ENCODE measurements around the gene RERE.

RERE gene

GRCh38 chr1:8574985-8575384, 242.5 kb downstream of the RERE start:
- no peak for TF ChIP-seq CTCF (IDR thresholded peaks at IDR 0.05; ENCODE audit: extremely low read depth, missing control alignments)
- DNase-seq (ENCODE audit: low spot score) = no peak

- no peak for TF ChIP-seq CTCF (IDR thresholded peaks at IDR 0.05; ENCODE audit: extremely low read depth, missing control alignments)
- DNase-seq (ENCODE audit: low spot score) = no peak
Measured at GRCh38 chr1:8572106-8572505, 245.3 kb downstream of the RERE start.

- DNase-seq (ENCODE audit: low spot score) = no peak
- no peak for TF ChIP-seq CTCF (IDR thresholded peaks at IDR 0.05; ENCODE audit: extremely low read depth, missing control alignments)
Measured at GRCh38 chr1:8571200-8571984, 246.0 kb downstream of the RERE start.

- DNase-seq (ENCODE audit: low spot score) = no peak
- no peak for TF ChIP-seq CTCF (IDR thresholded peaks at IDR 0.05; ENCODE audit: extremely low read depth, missing control alignments)
Measured at GRCh38 chr1:8570465-8570864, 247.0 kb downstream of the RERE start.

DNA sequence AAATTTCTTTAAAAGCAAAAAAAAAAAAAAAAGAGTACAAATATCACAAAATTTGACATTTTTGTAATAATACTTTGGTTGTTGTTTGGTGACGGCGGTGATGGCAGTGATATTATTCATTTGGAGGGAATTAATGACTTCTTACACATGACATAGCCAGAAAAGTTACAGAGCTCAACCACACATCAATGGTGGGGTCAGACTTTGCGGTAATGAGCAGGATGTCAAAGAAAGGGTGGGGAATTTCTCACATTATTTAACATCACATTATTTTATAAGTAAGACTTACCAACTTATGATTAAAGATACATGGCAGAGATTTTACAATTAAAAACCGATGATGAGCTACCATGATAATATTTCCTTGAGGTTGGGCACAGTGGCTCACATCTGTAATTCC, 248.2 kb downstream of the RERE start:
- TF ChIP-seq CTCF (IDR thresholded peaks at IDR 0.05; ENCODE audit: extremely low read depth, missing control alignments) = no peak
- DNase-seq (ENCODE audit: low spot score) = no peak

GRCh38 chr1:8568837-8569236, 248.6 kb downstream of the RERE start:
- TF ChIP-seq CTCF (IDR thresholded peaks at IDR 0.05; ENCODE audit: extremely low read depth, missing control alignments) = no peak
- DNase-seq (ENCODE audit: low spot score) = no peak

DNA sequence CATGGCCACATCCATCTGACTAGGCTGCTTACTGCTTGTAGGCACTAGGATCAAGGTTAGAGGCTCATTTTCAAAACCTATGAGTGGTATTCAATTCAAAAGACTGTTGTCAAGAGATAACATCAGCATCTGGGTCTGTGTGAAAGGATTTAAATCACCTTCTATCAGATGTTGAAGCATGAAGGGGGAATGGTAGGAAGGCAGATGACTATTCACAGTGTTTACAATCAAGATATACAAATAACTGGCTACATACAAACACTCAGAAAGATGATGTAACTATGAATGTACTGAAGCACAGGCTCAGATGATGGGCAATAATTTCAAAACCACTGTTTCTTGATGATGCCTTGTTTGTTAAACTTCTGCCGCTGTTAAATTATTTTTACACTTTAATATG, 250.3 kb downstream of the RERE start:
- DNase-seq (ENCODE audit: low spot score) = no peak
- no peak for TF ChIP-seq CTCF (IDR thresholded peaks at IDR 0.05; ENCODE audit: extremely low read depth, missing control alignments)
